SW480 (cell line): ENCODE results near the gene MIOX.

ENCODE experiments used
- DNase-seq: peaks from one replicate; pipeline ENCODE4 v3.0.0-alpha.2; 2016; ENCODE audit warnings: low spot score

The MIOX gene

GRCh38 chr22:50455201-50455600 is 31.5 kb upstream of the MIOX start:
- no peak for DNase-seq

GRCh38 chr22:50456026-50456425 is 30.6 kb upstream of the MIOX start:
- no peak for DNase-seq

- DNase-seq: no peak
These were observed 30.0 kb upstream of the MIOX start for GRCh38 chr22:50456466-50457234.

- no peak for DNase-seq
These were observed 27.6 kb upstream of the MIOX start for GRCh38 chr22:50459016-50459415.

- DNase-seq: no peak
These were observed 27.0 kb upstream of the MIOX start for GRCh38 chr22:50459496-50460140.

GRCh38 chr22:50460938-50461337 is 25.7 kb upstream of the MIOX start:
- DNase-seq: no peak

GRCh38 chr22:50461536-50461935 is 25.1 kb upstream of the MIOX start:
- DNase-seq: no peak

GRCh38 chr22:50461979-50462540 is 24.6 kb upstream of the MIOX start:
- DNase-seq: no peak

- no peak for DNase-seq
These were observed 23.3 kb upstream of the MIOX start for GRCh38 chr22:50463188-50463900.

- no peak for DNase-seq
These were observed 22.2 kb upstream of the MIOX start for GRCh38 chr22:50464451-50464850.

- no peak for DNase-seq
These were observed 21.4 kb upstream of the MIOX start for GRCh38 chr22:50465066-50465930.

GRCh38 chr22:50467341-50467740 is 19.3 kb upstream of the MIOX start:
- no peak for DNase-seq

GRCh38 chr22:50467773-50468440 is 18.8 kb upstream of the MIOX start:
- DNase-seq: no peak

GRCh38 chr22:50468626-50469025 is 18.0 kb upstream of the MIOX start:
- no peak for DNase-seq

GRCh38 chr22:50469377-50470305 is 17.0 kb upstream of the MIOX start:
- peak; percentile 97 for DNase-seq

GRCh38 chr22:50470491-50470890 is 16.2 kb upstream of the MIOX start:
- peak; percentile 65 for DNase-seq

- no peak for DNase-seq
These were observed 15.3 kb upstream of the MIOX start for GRCh38 chr22:50471197-50471847.

GRCh38 chr22:50471962-50472361 is 14.7 kb upstream of the MIOX start:
- no peak for DNase-seq

- no peak for DNase-seq
These were observed 13.6 kb upstream of the MIOX start for GRCh38 chr22:50473088-50473487.
